ENCODE data around the gene KDM6A.

GRCh38 chrX:45140812-45141211 is 267.8 kb downstream of the KDM6A start:
- no peak for TF ChIP-seq CEBPB (IDR thresholded peaks at IDR 0.05)
- TF ChIP-seq, protein P1, sequence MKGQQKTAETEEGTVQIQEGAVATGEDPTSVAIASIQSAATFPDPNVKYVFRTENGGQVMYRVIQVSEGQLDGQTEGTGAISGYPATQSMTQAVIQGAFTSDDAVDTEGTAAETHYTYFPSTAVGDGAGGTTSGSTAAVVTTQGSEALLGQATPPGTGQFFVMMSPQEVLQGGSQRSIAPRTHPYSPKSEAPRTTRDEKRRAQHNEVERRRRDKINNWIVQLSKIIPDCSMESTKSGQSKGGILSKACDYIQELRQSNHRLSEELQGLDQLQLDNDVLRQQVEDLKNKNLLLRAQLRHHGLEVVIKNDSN (IDR thresholded peaks at IDR 0.05), result no peak
- no peak for TF ChIP-seq EP300 (IDR thresholded peaks at IDR 0.05; ENCODE audit: borderline replicate concordance)
- no peak for TF ChIP-seq CREB1 (IDR thresholded peaks at IDR 0.05; ENCODE audit: low read depth)
- TF ChIP-seq YY1 (IDR thresholded peaks at IDR 0.05; ENCODE audit: low read depth), result no peak
- TF ChIP-seq, protein P2, sequence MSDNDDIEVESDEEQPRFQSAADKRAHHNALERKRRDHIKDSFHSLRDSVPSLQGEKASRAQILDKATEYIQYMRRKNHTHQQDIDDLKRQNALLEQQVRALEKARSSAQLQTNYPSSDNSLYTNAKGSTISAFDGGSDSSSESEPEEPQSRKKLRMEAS (IDR thresholded peaks at IDR 0.05), result no peak
- no peak for TF ChIP-seq REST (IDR thresholded peaks at IDR 0.05; ENCODE audit: low read depth)
- TF ChIP-seq FOXM1 (IDR thresholded peaks at IDR 0.05; ENCODE audit: borderline replicate concordance, low read depth), result no peak
